CD4-positive, alpha-beta T cell treated with Interleukin-6 at 100 ng/mL for 8 hours (primary cell): Measurements from ENCODE around the gene EFCAB14.
"Not testable (repeated sequence)": the region's sequence is repeated elsewhere in the genome, so short reads cannot be mapped to it uniquely, and the experiment has no call there.

ENCODE experiments used
- DNase-seq: peaks from one replicate; pipeline ENCODE4 v3.0.0-alpha.2; 2020; ENCODE audit warnings: mixed read lengths, low spot score

EFCAB14 gene

DNA sequence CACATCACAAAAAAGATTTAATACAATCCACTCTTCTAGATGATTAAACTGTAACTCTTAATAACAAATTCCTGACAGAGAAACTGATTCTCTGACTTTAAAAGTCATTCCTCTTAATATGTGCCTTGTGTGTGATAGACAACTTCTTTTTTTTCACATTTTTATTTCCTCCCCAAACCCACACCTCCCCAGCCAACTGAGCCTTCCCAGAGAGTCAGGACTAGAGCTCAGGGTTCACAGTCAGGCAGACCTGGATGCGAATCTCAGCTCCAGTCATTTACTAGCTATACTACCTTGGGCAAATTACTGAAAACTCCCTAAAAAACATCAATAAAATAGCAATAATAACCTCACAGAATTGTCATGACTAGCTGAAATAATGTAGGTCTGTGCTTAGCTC is 64.9 kb downstream of the EFCAB14 start:
- no peak for DNase-seq

DNA sequence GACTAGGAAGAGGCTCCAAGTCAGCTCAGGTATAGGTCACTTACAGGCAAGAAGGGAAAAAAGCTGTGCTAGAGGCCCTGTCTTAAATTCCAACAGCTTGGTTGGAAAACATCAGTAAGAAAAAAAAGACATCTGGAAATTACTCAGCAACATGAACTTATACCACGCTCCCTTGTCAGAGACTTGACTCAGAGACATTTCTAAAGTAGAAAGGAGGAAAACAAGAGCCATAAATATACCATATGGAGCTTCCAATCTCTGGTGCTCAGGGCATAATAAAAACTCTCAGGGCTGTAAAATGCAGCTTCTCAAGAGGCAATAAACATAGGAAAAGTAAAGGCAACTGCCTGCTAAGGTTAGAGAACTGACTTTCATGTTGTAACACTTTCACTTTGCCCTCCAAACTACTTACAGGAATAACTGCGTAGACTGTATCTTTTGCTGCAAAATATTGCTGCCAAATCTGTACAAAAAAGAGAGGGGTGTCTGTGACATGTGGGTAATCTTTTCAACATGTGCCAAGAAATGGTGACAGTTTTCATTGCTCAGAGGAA is 65.4 kb downstream of the EFCAB14 start:
- no peak for DNase-seq

DNA sequence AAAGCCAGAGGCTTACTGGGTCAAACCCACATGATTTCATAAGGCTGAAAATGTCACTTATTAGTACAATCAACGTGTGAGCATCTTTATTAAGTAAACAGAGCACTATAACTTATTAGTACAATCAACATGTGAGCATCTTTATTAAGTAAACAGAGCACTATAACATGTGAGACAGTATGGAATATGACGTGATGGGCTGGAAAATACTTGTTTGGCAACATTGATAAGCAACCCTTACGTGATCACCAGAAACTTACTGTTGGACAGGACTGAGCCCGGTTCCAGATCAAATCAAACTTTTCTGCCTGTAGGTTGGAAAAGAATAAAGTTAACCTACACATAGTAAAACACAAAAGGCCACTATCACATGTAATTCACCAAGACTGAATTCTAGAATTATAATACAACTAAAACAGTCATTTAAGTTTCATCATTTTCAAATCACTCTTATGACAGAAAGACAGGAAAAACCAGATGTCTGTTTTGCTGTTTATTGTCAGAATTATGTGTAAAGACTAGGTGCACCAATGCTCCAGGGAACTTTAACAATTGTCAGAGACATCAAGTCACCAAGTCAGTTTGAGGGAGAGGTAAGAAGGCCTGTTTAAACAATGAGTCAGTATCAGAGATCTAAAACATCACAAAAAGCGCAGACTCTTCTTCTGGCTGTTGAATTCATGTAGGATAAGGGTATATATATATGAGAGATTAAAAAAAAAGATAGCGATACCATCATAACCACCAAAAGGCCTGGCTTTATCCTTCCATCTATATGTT is 66.4 kb downstream of the EFCAB14 start:
- DNase-seq, result no peak

DNA sequence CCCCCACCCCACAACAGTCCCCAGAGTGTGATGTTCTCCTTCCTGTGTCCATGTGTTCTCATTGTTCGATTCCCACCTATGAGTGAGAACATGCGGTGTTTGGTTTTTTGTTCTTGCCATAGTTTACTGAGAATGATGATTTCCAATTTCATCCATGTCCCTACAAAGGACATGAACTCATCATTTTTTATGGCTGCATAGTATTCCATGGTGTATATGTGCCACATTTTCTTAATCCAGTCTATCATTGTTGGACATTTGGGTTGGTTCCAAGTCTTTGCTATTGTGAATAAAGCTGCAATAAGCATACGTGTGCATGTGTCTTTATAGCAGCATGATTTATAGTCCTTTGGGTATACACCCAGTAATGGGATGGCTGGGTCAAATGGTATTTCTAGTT is 67.8 kb downstream of the EFCAB14 start:
- DNase-seq, result not testable (repeated sequence)

DNA sequence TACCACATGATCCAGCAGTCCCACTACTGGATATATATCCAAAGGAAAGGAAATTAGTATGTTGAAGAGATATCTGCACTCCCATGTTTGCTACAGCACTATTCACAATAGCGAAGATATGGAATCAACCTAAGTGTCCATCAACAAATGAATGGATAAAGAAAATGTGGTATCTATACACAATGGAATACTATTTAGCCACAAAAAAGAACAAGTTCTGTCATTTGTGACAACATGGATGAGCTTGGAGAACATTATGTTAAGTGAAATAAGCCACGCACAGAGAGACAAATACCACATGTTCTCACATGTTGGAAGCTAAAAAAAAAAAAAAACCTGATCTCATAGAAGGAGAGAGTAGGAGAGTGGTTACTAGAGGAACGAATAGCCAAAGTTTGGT is 68.4 kb downstream of the EFCAB14 start:
- no peak for DNase-seq

DNA sequence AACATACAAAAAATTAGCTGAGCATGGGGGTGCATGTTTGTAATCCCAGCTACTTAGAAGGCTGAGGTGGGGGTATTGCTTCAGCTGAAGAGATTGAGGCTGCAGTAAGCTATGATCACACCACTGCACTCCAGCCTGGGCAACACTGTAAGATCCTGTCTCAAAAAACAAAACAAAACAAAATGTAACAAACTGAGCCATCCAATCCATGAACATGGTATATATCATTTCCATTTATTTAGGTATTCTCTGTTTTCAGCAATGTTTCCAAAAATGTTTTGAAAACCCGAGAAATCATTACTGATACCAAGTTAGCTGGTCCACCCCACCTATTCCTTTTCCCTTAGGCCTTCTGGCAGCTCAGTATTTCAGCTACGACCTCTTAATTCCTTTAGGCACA is 69.2 kb downstream of the EFCAB14 start:
- no peak for DNase-seq

DNA sequence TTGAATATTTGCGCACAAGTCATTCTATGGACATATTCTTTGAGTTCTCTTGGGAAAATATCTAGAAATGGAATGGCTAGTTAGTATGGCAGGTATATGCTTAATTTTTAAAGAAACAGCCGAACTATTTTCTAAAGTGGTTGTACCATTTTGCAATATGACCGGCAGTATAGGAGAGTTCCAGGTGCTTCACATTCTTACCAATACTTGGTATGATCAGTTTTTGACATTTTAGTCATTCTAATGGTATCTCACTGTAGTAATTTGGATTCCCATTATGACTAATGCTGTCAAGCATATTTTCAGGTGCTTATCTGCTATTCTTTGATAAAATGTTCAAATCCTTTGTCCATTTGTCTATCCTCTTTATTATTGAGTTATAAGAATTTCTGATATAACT is 71.3 kb downstream of the EFCAB14 start:
- no peak for DNase-seq

DNA sequence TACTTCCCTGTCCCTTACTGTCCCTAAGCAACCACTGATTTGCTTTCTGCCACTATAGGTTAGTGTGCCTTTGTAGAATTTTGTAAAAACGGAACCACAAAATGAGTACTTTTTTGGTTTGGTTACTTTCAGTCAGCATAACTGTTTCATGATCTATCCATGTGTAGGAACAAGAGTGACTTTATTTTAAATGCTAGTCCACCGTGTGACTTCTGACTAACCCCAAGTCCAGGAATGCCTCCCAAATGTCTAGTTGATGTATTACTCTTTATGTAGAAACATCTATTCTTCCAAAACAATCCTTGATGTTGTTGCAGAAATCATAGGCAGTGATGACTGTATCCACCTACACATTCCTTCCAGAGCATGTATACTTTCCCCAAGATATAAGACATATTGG is 72.1 kb downstream of the EFCAB14 start:
- no peak for DNase-seq

DNA sequence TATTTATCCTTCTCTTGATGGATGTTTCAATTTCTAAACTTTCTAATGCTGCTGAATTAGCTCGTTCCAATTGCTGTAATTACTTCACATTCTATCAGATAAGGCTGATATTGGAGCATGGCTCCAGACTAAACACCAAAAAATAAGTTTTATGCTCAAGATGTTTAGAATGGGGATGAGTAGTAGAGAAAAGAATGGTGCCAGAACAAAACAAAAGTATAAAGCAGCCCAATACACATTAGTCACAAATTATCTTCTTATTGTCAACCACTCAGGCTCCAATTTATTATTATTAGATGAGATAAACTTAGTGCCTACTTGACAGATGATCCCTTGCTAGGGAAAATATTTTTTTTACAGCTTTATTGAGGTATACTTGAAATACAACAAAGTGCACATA is 72.6 kb downstream of the EFCAB14 start:
- no peak for DNase-seq

DNA sequence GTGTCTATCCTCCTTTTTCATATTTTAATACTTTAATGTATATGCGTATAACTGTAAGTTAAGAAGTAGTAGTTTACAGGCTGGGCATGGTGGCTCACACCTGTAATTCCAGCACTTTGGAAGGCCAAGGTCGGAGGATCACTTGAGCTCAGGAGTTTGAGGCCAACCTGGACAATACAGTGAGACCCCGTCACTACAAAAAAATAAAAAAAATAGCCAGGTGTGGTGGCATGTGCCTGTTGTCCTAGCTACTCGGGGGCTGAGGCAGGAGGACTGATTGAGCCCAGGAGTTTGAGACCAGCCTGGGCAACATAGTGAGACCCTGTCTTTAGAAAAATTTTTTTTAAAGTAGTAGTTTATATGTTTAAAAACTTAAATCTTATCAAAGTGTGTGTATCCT is 73.1 kb downstream of the EFCAB14 start:
- DNase-seq, result no peak

DNA sequence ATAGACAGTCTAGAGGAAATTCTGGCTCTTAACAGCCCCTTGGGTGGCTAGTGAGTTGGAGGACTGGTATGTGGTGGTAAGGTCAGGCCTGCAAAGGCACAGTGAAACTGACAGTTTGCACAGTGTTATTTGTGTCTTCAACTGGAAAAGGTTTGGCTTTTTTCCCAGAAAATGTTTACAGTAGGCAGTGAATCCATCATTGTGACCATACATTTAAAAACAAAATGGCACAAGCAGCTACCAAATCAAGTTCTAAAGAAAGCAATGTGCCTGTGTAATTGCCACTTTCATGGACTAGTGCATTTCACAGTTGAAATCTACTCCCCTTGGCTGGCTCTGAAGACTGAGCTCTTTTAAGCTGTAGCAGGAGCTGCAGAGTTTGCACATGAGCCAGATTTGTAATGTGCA is 75.5 kb downstream of the EFCAB14 start:
- no peak for DNase-seq

DNA sequence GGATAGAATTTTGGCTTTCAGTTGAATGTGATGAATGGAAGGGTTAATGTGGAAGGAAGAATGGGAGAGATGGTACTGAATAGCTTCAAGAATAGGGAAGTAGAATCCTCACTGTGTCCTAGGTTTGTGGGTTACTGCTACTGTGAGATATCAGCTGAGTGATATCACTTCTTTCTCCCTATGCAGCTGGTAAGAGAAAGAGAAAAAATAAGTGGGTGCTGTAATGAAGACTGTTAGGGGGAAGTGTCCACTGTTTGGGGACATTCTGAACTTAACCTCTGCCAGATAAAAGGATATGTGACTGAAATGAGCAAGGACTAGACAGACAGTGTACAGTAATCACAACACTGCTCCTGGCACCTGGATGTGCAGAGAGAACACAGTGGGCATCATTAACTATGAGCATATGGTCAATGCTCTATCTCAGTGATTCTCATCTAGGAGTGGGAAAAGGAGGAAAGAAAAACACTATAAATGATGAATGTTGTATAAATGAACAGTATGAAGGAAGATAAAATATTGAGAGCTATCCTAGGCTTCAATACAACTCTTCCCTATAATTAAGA is 76.7 kb downstream of the EFCAB14 start:
- DNase-seq, result no peak

DNA sequence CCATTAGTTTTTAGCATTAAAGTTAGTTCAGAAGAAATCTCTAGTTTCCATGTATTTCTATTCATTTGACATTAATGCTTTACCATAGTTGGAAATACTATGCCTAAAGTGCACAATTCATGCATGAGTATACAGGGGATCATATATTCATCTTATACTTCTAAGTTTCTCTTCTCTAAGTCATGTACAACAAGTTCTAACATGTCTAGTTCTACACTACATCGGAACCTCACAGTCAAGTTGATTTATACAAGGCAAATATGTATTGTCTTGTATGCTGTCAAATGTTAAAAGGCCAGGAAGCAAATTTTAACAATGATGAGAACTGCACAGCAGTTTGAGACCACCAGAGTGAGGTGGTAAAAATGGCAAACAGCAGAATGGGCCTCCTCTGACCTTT is 79.4 kb downstream of the EFCAB14 start:
- no peak for DNase-seq

DNA sequence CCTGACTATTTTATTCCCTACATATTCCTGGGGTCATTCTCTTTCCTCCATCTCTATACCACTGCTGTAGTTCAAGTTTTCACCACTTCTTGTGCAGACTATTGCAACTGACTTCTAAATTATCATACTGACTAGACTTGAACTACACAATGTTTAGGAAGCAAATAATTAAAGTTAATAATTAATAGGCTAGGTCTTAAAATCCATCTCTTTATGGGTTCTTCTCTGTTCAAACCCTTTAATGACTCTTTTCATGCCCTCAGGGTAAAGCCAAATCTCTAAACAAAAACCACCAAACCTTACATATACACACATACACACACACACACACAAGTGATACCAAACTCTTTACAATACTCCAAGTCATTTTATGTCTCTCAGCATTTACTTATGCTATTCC is 80.0 kb downstream of the EFCAB14 start:
- no peak for DNase-seq

DNA sequence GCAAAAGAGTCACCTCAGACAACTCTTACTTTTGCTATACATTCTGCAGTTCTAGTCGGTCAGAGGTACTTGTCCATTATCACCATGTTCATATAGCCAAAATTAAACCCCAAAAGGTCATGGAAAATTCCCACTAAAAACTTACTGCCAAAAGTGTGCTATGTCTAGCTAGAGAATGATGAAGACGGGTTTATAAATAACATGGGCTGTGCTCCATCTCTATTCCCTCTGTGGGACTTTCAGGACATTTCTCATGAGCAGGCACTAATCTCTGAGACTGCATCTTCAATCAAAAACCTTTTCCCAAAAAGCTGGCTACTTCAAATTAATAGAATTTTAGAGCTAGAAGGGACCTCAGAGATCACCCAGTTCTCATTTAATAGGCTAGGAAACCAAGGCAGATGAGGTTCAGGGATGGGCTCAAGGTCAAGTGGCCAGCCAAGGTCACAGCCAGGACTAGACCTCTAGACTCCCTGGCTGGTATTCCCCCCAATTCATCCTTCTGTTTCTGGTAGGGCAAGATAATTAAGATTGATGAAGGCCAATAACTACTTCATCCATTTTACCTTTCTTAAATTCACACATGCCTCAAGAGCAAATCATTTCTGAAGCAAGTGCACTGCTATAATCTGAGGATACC is 81.3 kb downstream of the EFCAB14 start:
- no peak for DNase-seq

DNA sequence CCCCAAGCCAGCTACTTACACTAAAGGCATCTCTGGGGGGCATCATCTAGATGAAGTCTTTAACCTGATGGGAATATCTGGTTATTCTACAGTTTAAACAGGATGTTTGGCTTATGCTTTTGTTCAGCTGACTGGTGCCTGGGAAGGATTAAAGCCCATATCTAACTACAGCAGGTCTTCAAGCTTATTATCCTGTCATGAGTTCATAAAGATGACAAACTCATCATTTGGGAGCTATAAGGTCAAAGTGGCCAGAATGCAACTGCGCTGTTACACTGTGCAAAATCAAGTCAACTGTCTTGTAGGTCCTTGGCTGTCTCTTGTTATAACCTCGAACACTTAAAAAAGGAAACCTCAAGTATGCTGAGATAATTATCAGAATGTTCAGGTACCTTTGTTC is 83.7 kb downstream of the EFCAB14 start:
- DNase-seq, result no peak

DNA sequence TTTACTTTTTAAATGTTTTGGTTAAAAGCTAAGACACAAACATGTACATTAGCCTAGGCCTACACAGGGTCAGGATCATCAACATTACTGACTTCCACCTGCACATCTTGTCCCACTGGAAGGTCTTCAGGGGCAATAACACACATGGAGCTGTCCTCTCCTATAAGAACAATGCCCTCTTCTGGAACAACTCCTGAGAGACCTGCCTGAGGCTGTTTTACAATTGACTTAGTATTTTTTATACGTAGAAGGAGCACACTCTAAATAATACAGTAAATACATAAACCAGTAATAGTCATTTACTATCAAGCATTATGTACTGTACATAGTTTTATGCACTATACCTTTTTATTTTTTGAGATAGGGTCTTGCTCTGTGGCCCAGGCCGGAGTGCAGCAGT is 88.2 kb downstream of the EFCAB14 start:
- no peak for DNase-seq
